Calu3 (cell line): ENCODE data around the gene FMN1. TPM values are rescaled to one million over a fixed set of nuclear protein-coding genes. Genes with fewer than 3 reads are reported as not detected.

ENCODE experiments used
- BruUV-seq: library from RNA; stranded (reverse); fragments of 400-500 nt; replicated peaks from 2 replicates; lab custom pipeline; 2021; lab: Mats Ljungman, UMichigan
- CTCF ChIA-PET: fragments of 300-600 bp; sonication (Branson Sonifier 250); formaldehyde crosslinking; loops from one replicate; lab custom pipeline; 2022; ENCODE audit warnings: antibody characterized with exemption; lab: Charles Lee
- DNase-seq: peaks from one replicate; pipeline ENCODE4 v3.0.0; 2022
- H3K27ac Mint-ChIP-seq: one replicate; pipeline ENCODE4 v1.8.0; 2022; ENCODE audit warnings: mixed read lengths; ENCODE audit not compliant: unreplicated experiment
- H3K27me3 Mint-ChIP-seq: one replicate; pipeline ENCODE4 v1.8.0; 2022; ENCODE audit warnings: mixed read lengths; ENCODE audit not compliant: unreplicated experiment
- H3K36me3 Mint-ChIP-seq: one replicate; pipeline ENCODE4 v1.8.0; 2022; ENCODE audit warnings: mild to moderate bottlenecking, moderate library complexity, mixed read lengths; ENCODE audit not compliant: insufficient read depth, unreplicated experiment
- H3K4me1 Mint-ChIP-seq: one replicate; pipeline ENCODE4 v1.8.0; 2022; ENCODE audit warnings: mild to moderate bottlenecking, low read depth, mixed read lengths; ENCODE audit not compliant: unreplicated experiment
- H3K4me3 Mint-ChIP-seq: one replicate; pipeline ENCODE4 v1.8.0; 2022; ENCODE audit warnings: mild to moderate bottlenecking, low read depth, moderate library complexity, mixed read lengths; ENCODE audit not compliant: unreplicated experiment
- H3K9me3 Mint-ChIP-seq: one replicate; pipeline ENCODE4 v1.8.0; 2022; ENCODE audit warnings: low read depth, mixed read lengths; ENCODE audit not compliant: unreplicated experiment
- CTCF ChIP-seq: fragments of 200-600 bp; IDR thresholded peaks from one replicate; pipeline ENCODE4 v1.8.0; 2022; ENCODE audit warnings: antibody characterized with exemption; ENCODE audit not compliant: unreplicated experiment
- intact Hi-C: fragments of 100-400 bp; cut with micrococcal nuclease; formaldehyde crosslinking; loops from one replicate; pipeline ENCODE4 v1.10.0; 2022; ENCODE audit not compliant: unreplicated experiment
- total RNA-seq: library from RNA; stranded (reverse); gene quantifications from 2 replicates; pipeline ENCODE4 v1.2.3, GENCODE V29; 2022

Gene FMN1
- total RNA-seq, 1 experiment from 2014 or later: 7.1 TPM

- no TSS peak for BruUV-seq
- CTCF ChIA-PET: no interaction called here
- Mint-ChIP-seq H3K27ac (no peak overlapping the region), H3K27me3 (no peaks in the 10 kb centered on the region), H3K4me3 (no peak overlapping the region), H3K4me1 (peaks cover 13% of the 10 kb centered on the region), H3K36me3 (peaks cover 4% of the 10 kb centered on the region), H3K9me3 (no peaks in the 10 kb centered on the region)
- no peak for TF ChIP-seq CTCF
- no peak for DNase-seq
- intact Hi-C loops: no loop called here
These were observed 327.2 kb downstream of the FMN1 start for GRCh38 chr15:32867313-32867626.

GRCh38 chr15:32866454-32867312 is 327.8 kb downstream of the FMN1 start:
- no peak overlapping the region for H3K4me3 Mint-ChIP-seq
- intact Hi-C loops: no loop called here
- H3K9me3 Mint-ChIP-seq: no peaks in the 10 kb centered on the region
- peaks cover 13% of the 10 kb centered on the region for H3K4me1 Mint-ChIP-seq
- no peak overlapping the region for H3K27ac Mint-ChIP-seq
- H3K36me3 Mint-ChIP-seq: peaks cover 4% of the 10 kb centered on the region
- no peak for DNase-seq
- H3K27me3 Mint-ChIP-seq: no peaks in the 10 kb centered on the region
- no peak for TF ChIP-seq CTCF
- BruUV-seq: no TSS peak
- CTCF ChIA-PET: no interaction called here

GRCh38 chr15:32864841-32865240 is 329.7 kb downstream of the FMN1 start:
- no TSS peak for BruUV-seq
- intact Hi-C loops: no loop called here
- Mint-ChIP-seq H3K9me3 (no peaks in the 10 kb centered on the region), H3K27ac (no peak overlapping the region), H3K4me1 (peaks cover 13% of the 10 kb centered on the region), H3K36me3 (peaks cover 4% of the 10 kb centered on the region), H3K27me3 (no peaks in the 10 kb centered on the region), H3K4me3 (no peak overlapping the region)
- TF ChIP-seq CTCF: no peak
- CTCF ChIA-PET: no interaction called here
- no peak for DNase-seq

- TF ChIP-seq CTCF: no peak
- BruUV-seq: no TSS peak
- Mint-ChIP-seq H3K4me3 (no peak overlapping the region), H3K27ac (no peak overlapping the region), H3K4me1 (peaks cover 13% of the 10 kb centered on the region), H3K36me3 (peaks cover 4% of the 10 kb centered on the region), H3K27me3 (no peaks in the 10 kb centered on the region), H3K9me3 (no peaks in the 10 kb centered on the region)
- DNase-seq: no peak
- intact Hi-C loops: no loop called here
- CTCF ChIA-PET: no interaction called here
These were observed 330.5 kb downstream of the FMN1 start for GRCh38 chr15:32864051-32864450.
